Measurements from ENCODE around the gene COL1A2.
A peak's percentile ranks its signal among the peaks of the same experiment; 100 is the strongest.

The COL1A2 gene

GRCh38 chr7:94394109-94394436, 622 bp upstream of the COL1A2 start:
- H3K27ac ChIP-seq, result no peak overlapping the region
- POLR2A ChIA-PET (ENCODE audit: low non-redundant PET), result no interaction called here
- no peak for TF ChIP-seq CTCF (conservative IDR thresholded peaks at IDR 0.05; ENCODE audit: low read depth)
- no peak for DNase-seq (ENCODE audit: low spot score)
- CTCF ChIA-PET, result interaction anchor here (2.6 to 2.9 kb wide), 2 partner anchors 93 to 104 kb away, joined by 11 to 80 read pairs; no protein-coding TSS in a partner anchor

GRCh38 chr7:94395141-94396036, 694 bp downstream of the COL1A2 start:
- H3K27ac ChIP-seq, result no peak overlapping the region
- peak; percentile 80 for DNase-seq (ENCODE audit: low spot score)
- POLR2A ChIA-PET (ENCODE audit: low non-redundant PET), result no interaction called here
- TF ChIP-seq CTCF (conservative IDR thresholded peaks at IDR 0.05; ENCODE audit: low read depth), result peak; percentile 79
- CTCF ChIA-PET, result interaction anchor here (0.6 to 2.9 kb wide), 15 partner anchors 9 to 1082 kb away, joined by 3 to 80 read pairs (median 4); no protein-coding TSS in a partner anchor

- CTCF ChIA-PET, result interaction anchor here (0.7 to 2.9 kb wide), 13 partner anchors 10 to 1081 kb away, joined by 3 to 80 read pairs (median 4); no protein-coding TSS in a partner anchor
- no peak for TF ChIP-seq CTCF (conservative IDR thresholded peaks at IDR 0.05; ENCODE audit: low read depth)
- POLR2A ChIA-PET (ENCODE audit: low non-redundant PET), result no interaction called here
- no peak overlapping the region for H3K27ac ChIP-seq
- no peak for DNase-seq (ENCODE audit: low spot score)
Measured at GRCh38 chr7:94396037-94396431, 1.3 kb downstream of the COL1A2 start.

- TF ChIP-seq CTCF (conservative IDR thresholded peaks at IDR 0.05; ENCODE audit: low read depth), result no peak
- CTCF ChIA-PET, result interaction anchor here (1.9 kb wide), 1 partner anchor 108 kb away, joined by 7 read pairs; no protein-coding TSS in a partner anchor
- no peak overlapping the region for H3K27ac ChIP-seq
- DNase-seq (ENCODE audit: low spot score), result no peak
- POLR2A ChIA-PET (ENCODE audit: low non-redundant PET), result no interaction called here
Measured at GRCh38 chr7:94396596-94396995, 1.9 kb downstream of the COL1A2 start.

GRCh38 chr7:94397722-94398121, 3.0 kb downstream of the COL1A2 start:
- CTCF ChIA-PET, result interaction anchor here (0.7 to 1.9 kb wide), 2 partner anchors 27 to 109 kb away, joined by 6 to 7 read pairs; no protein-coding TSS in a partner anchor
- DNase-seq (ENCODE audit: low spot score), result no peak
- POLR2A ChIA-PET (ENCODE audit: low non-redundant PET), result no interaction called here
- no peak overlapping the region for H3K27ac ChIP-seq
- TF ChIP-seq CTCF (conservative IDR thresholded peaks at IDR 0.05; ENCODE audit: low read depth), result no peak

- no peak overlapping the region for H3K27ac ChIP-seq
- ChIA-PET POLR2A (ENCODE audit: low non-redundant PET) (no interaction called here), CTCF (no interaction called here)
- TF ChIP-seq CTCF (conservative IDR thresholded peaks at IDR 0.05; ENCODE audit: low read depth), result no peak
- DNase-seq (ENCODE audit: low spot score), result no peak
Measured at GRCh38 chr7:94398841-94399240, 4.1 kb downstream of the COL1A2 start.
